Liver (tissue), 9 donors: ENCODE measurements around the gene TSPAN15. TPM values are rescaled to one million over a fixed set of nuclear protein-coding genes. Genes with fewer than 3 reads are reported as not detected.

Experiments
- DNase-seq: peaks from one replicate; pipeline ENCODE4 v3.0.0-alpha.2; 2017; ENCODE audit warnings: low spot score
- H3K27ac ChIP-seq, 2 donors: one replicate each; pipeline ENCODE4 v1.7.0; 2013; ENCODE audit warnings: inconsistent platforms in 2 of 2, low read length in 2 of 2, control low read depth in 1 of 2, low read depth in 1 of 2, mild to moderate bottlenecking in 1 of 2
- H3K27me3 ChIP-seq, 4 donors: one replicate each; pipeline versions ENCODE4 v1.6.1 to v1.7.0; 2013; ENCODE audit warnings: low read length in 3 of 4, inconsistent platforms in 1 of 4, mild to moderate bottlenecking in 1 of 4, moderate library complexity in 1 of 4; ENCODE audit not compliant: control insufficient read depth in 4 of 4, insufficient read depth in 4 of 4
- H3K36me3 ChIP-seq, 4 donors: one replicate each; pipeline versions ENCODE4 v1.6.1 to v1.7.0; 2013; ENCODE audit warnings: low read length in 3 of 4, mild to moderate bottlenecking in 3 of 4, low read depth in 1 of 4, moderate library complexity in 1 of 4; ENCODE audit not compliant: control insufficient read depth in 4 of 4, insufficient read depth in 3 of 4
- H3K4me1 ChIP-seq, 4 donors: one replicate each; pipeline versions ENCODE4 v1.6.1 to v1.7.0; 2013; ENCODE audit warnings: low read length in 3 of 4, mild to moderate bottlenecking in 3 of 4, moderate library complexity in 1 of 4; ENCODE audit not compliant: control insufficient read depth in 4 of 4, insufficient read depth in 4 of 4
- H3K4me3 ChIP-seq, 3 donors: one replicate each; pipeline versions ENCODE4 v1.6.1 to v1.7.0; 2013; ENCODE audit warnings: low read length in 3 of 3, control low read depth in 1 of 3, low read depth in 1 of 3, mild to moderate bottlenecking in 1 of 3
- H3K9ac ChIP-seq, 2 donors: one replicate each; pipeline ENCODE4 v1.7.0; 2013; ENCODE audit warnings: low read length in 2 of 2, mild to moderate bottlenecking in 2 of 2, moderate library complexity in 2 of 2, control low read depth in 1 of 2, low read depth in 1 of 2
- H3K9me3 ChIP-seq, 4 donors: one replicate each; pipeline versions ENCODE4 v1.6.1 to v1.7.0; 2013; ENCODE audit warnings: low read length in 3 of 4; ENCODE audit not compliant: control insufficient read depth in 4 of 4
- FOXA1 ChIP-seq: IDR thresholded peaks from 2 replicates; pipeline ENCODE4 v1.6.1; 2016; ENCODE audit warnings: antibody characterized with exemption
- FOXA2 ChIP-seq: IDR thresholded peaks from 2 replicates; pipeline ENCODE4 v1.6.1; 2016; ENCODE audit warnings: antibody characterized with exemption
- GABPA ChIP-seq, 2 donors: IDR thresholded peaks in 1 of 2; conservative IDR thresholded peaks in 1 of 2; 2 replicates each; pipeline ENCODE4 v1.6.1; 2016; ENCODE audit warnings: antibody characterized with exemption in 2 of 2, mild to moderate bottlenecking in 1 of 2, moderate library complexity in 1 of 2
- HNF4A ChIP-seq, 2 donors: conservative IDR thresholded peaks; 2 replicates each; pipeline ENCODE4 v1.6.1; 2016; ENCODE audit warnings: antibody characterized with exemption in 2 of 2, mild to moderate bottlenecking in 2 of 2
- HNF4G ChIP-seq: IDR thresholded peaks from 2 replicates; pipeline ENCODE4 v1.6.1; 2016; ENCODE audit warnings: antibody characterized with exemption
- JUND ChIP-seq, 2 donors: IDR thresholded peaks; 2 replicates each; pipeline ENCODE4 v1.6.1; 2016; ENCODE audit warnings: antibody characterized with exemption in 2 of 2
- NR2F2 ChIP-seq: IDR thresholded peaks from 2 replicates; pipeline ENCODE4 v1.6.1; 2016; ENCODE audit warnings: antibody characterized with exemption
- RAD21 ChIP-seq, 2 donors: IDR thresholded peaks; 2 replicates each; pipeline ENCODE4 v1.6.1; 2016; ENCODE audit warnings: antibody characterized with exemption in 2 of 2, mild to moderate bottlenecking in 2 of 2
- RXRA ChIP-seq, 2 donors: IDR thresholded peaks; 2 replicates each; pipeline ENCODE4 v1.6.1; 2017 to 2018; ENCODE audit warnings: antibody characterized with exemption in 2 of 2, mild to moderate bottlenecking in 1 of 2
- SP1 ChIP-seq: IDR thresholded peaks from 2 replicates; pipeline ENCODE4 v1.6.1; 2018; ENCODE audit warnings: antibody characterized with exemption, mild to moderate bottlenecking
- TAF1 ChIP-seq: conservative IDR thresholded peaks from 2 replicates; pipeline ENCODE4 v1.6.1; 2016; ENCODE audit warnings: antibody characterized with exemption, mild to moderate bottlenecking
- YY1 ChIP-seq: IDR thresholded peaks from 2 replicates; pipeline ENCODE4 v1.6.1; 2016; ENCODE audit warnings: antibody characterized with exemption, mild to moderate bottlenecking
- WGBS: extraction: QIAGEN DNeasy Blood & Tissue Kit; methylation state at CpG from one replicate; pipeline ENCODE4 v1.1.7; 2013; 5-methylcytosine and 5-hydroxymethylcytosine counted together
- polyA plus RNA-seq, 2 donors: library from polyadenylated mRNA; stranded (reverse) in 1 of 2; unstranded in 1 of 2; fragments of 200-250 nt in 1 of 2; fragments of >200 nt in 1 of 2; fragmentation: Nextera tagmentation in 1 of 2; extraction: Ambion mirVana in 1 of 2; gene quantifications; one replicate each; pipeline versions ENCODE4 v1.2.1 to v1.2.3, GENCODE V29; 2013 to 2015
- total RNA-seq, 2 donors: library from RNA; depleted of rRNA; stranded (reverse); fragments of >200 nt; gene quantifications; one replicate each; pipeline ENCODE4 v1.2.3, GENCODE V29; 2014
- TF ChIP-seq, protein P1 (sequence below): IDR thresholded peaks from 2 replicates; pipeline ENCODE4 v1.6.1; 2016; ENCODE audit warnings: antibody characterized with exemption
- TF ChIP-seq, protein P2 (sequence below): IDR thresholded peaks from 2 replicates; pipeline ENCODE4 v1.6.1; 2016; ENCODE audit warnings: antibody characterized with exemption, mild to moderate bottlenecking
- TF ChIP-seq, protein P3 (sequence below): fragments of 150-350 bp; IDR thresholded peaks from 2 replicates; pipeline ENCODE4 v1.5.1; 2017; ENCODE audit warnings: improper control_type of control experiment, low read depth, low read length; ENCODE audit not compliant: missing input control
- TF ChIP-seq, protein P4 (sequence below): IDR thresholded peaks from 2 replicates; pipeline ENCODE4 v1.6.1; 2016; ENCODE audit warnings: antibody characterized with exemption
- donor health status: healthy.
- donor health status: healthy.
- donor health status: healthy.
- donor health status: healthy.
- donor health status: healthy.

The TSPAN15 gene
- total and polyA plus RNA-seq, 4 donors = 2.0 to 4.3 (median 3.3) TPM

DNA sequence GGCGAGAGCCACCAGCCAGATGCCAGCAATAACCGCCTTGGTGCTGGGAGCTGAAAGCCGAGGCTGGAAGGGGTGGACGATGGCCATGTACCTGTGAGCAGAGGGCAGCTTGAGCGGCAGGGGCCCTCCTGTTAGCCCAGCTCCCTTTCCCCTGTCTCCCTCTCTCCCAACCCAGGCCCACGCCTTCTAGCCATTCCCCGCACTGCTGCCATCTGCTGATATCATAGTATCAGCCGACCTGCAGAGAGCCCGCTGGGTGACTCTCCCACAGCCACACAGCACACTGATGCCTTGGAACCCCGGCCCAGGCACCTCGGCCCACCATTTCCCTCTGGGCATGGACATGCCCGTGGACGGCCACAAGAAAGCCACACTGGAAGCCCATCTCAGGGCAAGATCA, 36.2 kb upstream of the TSPAN15 start:
- Histone ChIP-seq H3K9ac (no peak overlapping the region), H3K27ac (no peak overlapping the region), H3K27me3 (no peaks in the 10 kb centered on the region), H3K4me1 (no peaks in the 10 kb centered on the region), H3K36me3 (no peaks in the 10 kb centered on the region), H3K9me3 (no peaks in the 10 kb centered on the region), H3K4me3 (no peak overlapping the region)
- DNase-seq = no peak
- 88% methylated on average over 13 of the region's 13 CpGs for WGBS
- TF ChIP-seq HNF4G (no peak), FOXA2 (no peak), TAF1 (no peak), SP1 (no peak)
- TF ChIP-seq, protein P1, sequence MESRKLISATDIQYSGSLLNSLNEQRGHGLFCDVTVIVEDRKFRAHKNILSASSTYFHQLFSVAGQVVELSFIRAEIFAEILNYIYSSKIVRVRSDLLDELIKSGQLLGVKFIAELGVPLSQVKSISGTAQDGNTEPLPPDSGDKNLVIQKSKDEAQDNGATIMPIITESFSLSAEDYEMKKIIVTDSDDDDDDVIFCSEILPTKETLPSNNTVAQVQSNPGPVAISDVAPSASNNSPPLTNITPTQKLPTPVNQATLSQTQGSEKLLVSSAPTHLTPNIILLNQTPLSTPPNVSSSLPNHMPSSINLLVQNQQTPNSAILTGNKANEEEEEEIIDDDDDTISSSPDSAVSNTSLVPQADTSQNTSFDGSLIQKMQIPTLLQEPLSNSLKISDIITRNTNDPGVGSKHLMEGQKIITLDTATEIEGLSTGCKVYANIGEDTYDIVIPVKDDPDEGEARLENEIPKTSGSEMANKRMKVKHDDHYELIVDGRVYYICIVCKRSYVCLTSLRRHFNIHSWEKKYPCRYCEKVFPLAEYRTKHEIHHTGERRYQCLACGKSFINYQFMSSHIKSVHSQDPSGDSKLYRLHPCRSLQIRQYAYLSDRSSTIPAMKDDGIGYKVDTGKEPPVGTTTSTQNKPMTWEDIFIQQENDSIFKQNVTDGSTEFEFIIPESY = no peak

DNA sequence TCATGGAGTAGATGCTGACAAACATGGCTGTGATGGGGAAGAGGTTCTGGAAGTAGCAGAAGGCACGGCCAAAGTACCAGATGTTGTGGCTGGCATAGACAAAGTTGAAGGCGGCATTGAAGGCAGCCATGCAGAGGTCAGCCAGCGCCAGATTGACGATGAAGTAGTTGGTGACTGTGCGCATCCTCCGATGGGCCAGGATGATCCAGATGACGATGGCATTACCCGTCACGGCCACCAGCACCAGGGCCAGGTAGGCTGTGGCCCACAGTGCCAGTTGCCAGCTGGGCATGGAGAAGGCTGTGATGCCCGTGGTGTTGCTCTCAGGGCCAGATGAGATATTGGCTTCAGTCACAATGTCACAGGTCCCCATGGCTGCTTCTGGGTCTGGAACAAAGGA, 35.3 kb upstream of the TSPAN15 start:
- H3K27ac ChIP-seq = no peak overlapping the region
- no peak overlapping the region for H3K9ac ChIP-seq
- no peaks in the 10 kb centered on the region for H3K27me3 ChIP-seq
- H3K4me3 ChIP-seq = no peak overlapping the region
- DNase-seq = no peak
- no peaks in the 10 kb centered on the region for H3K9me3 ChIP-seq
- H3K4me1 ChIP-seq = no peaks in the 10 kb centered on the region
- WGBS = 96% methylated on average over 10 of the region's 10 CpGs
- TF ChIP-seq, protein P2, sequence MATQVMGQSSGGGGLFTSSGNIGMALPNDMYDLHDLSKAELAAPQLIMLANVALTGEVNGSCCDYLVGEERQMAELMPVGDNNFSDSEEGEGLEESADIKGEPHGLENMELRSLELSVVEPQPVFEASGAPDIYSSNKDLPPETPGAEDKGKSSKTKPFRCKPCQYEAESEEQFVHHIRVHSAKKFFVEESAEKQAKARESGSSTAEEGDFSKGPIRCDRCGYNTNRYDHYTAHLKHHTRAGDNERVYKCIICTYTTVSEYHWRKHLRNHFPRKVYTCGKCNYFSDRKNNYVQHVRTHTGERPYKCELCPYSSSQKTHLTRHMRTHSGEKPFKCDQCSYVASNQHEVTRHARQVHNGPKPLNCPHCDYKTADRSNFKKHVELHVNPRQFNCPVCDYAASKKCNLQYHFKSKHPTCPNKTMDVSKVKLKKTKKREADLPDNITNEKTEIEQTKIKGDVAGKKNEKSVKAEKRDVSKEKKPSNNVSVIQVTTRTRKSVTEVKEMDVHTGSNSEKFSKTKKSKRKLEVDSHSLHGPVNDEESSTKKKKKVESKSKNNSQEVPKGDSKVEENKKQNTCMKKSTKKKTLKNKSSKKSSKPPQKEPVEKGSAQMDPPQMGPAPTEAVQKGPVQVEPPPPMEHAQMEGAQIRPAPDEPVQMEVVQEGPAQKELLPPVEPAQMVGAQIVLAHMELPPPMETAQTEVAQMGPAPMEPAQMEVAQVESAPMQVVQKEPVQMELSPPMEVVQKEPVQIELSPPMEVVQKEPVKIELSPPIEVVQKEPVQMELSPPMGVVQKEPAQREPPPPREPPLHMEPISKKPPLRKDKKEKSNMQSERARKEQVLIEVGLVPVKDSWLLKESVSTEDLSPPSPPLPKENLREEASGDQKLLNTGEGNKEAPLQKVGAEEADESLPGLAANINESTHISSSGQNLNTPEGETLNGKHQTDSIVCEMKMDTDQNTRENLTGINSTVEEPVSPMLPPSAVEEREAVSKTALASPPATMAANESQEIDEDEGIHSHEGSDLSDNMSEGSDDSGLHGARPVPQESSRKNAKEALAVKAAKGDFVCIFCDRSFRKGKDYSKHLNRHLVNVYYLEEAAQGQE = no peak
- TF ChIP-seq RXRA (IDR thresholded peaks at IDR 0.05) = no peak
- TF ChIP-seq YY1 = no peak
- TF ChIP-seq HNF4A (conservative IDR thresholded peaks at IDR 0.05) = no peak
- TF ChIP-seq, protein P3, sequence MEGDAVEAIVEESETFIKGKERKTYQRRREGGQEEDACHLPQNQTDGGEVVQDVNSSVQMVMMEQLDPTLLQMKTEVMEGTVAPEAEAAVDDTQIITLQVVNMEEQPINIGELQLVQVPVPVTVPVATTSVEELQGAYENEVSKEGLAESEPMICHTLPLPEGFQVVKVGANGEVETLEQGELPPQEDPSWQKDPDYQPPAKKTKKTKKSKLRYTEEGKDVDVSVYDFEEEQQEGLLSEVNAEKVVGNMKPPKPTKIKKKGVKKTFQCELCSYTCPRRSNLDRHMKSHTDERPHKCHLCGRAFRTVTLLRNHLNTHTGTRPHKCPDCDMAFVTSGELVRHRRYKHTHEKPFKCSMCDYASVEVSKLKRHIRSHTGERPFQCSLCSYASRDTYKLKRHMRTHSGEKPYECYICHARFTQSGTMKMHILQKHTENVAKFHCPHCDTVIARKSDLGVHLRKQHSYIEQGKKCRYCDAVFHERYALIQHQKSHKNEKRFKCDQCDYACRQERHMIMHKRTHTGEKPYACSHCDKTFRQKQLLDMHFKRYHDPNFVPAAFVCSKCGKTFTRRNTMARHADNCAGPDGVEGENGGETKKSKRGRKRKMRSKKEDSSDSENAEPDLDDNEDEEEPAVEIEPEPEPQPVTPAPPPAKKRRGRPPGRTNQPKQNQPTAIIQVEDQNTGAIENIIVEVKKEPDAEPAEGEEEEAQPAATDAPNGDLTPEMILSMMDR = no peak
- no peaks in the 10 kb centered on the region for H3K36me3 ChIP-seq

DNA sequence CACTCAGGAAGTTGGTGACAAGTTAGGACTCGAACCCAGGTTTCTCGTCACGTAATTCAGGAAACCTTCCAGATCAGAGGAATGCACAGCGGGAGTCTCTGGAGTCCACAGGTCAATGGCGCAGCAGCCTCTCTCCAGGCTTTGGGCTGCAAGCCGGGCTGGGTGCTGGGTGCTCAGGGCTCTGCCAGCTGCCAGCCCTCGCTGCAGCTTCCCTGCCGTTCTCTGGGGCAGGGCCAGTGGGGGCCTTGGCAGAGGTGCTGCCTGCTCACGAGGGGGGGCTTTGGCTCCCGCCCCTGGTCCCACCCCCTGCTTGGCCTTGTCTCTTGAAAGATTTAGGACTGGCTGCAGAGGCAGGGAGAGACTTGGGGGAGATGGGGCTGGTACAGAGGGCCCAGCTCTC, 34.6 kb upstream of the TSPAN15 start, which contains the start of gene TACR2:
Gene TACR2, minus strand, starts transcription at position 224 of the 400 bp plus-strand sequence. CDS start 595 bp downstream, outside the sequence.
- Histone ChIP-seq H3K36me3 (no peaks in the 10 kb centered on the region), H3K4me1 (no peaks in the 10 kb centered on the region), H3K9me3 (no peaks in the 10 kb centered on the region), H3K9ac (no peak within 1 kb of the TSS), H3K4me3 (no peak within 1 kb of the TSS), H3K27me3 (no peaks in the 10 kb centered on the region), H3K27ac (no peak within 1 kb of the TSS)
- DNase-seq = no peak
- WGBS = 79% methylated on average over 10 of the region's 10 CpGs
- TF ChIP-seq, protein P4, sequence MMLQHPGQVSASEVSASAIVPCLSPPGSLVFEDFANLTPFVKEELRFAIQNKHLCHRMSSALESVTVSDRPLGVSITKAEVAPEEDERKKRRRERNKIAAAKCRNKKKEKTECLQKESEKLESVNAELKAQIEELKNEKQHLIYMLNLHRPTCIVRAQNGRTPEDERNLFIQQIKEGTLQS = no peak
- no peak for TF ChIP-seq GABPA (IDR thresholded peaks at IDR 0.05 in 1 of 2, conservative IDR thresholded peaks at IDR 0.05 in 1 of 2)
- TF ChIP-seq YY1 = no peak
- no peak for TF ChIP-seq FOXA2
- TF ChIP-seq, protein P3 = no peak
- TF ChIP-seq TAF1 = no peak
- no peak for TF ChIP-seq RAD21 (IDR thresholded peaks at IDR 0.05)
- no peak for TF ChIP-seq JUND (IDR thresholded peaks at IDR 0.05)
- no peak for TF ChIP-seq NR2F2
- TF ChIP-seq, protein P1 = no peak
- TF ChIP-seq FOXA1 = no peak
- no peak for TF ChIP-seq SP1
